T-cell (primary cell): Measurements from ENCODE around the gene SCN8A. TPM values are rescaled to one million over a fixed set of nuclear protein-coding genes. Genes with fewer than 3 reads are reported as not detected.
"Not testable (repeated sequence)": the region's sequence is repeated elsewhere in the genome, so short reads cannot be mapped to it uniquely, and the experiment has no call there.

Source experiments
- ATAC-seq, 4 experiments: fragments of 200-7000 bp in 3 of 4; fragments of 150-1000 bp in 1 of 4; cut with Tn5 transposase; replicated peaks in 1 of 4; 1 replicate in 3 of 4; 2 replicates in 1 of 4; pipeline ENCODE4 v1.10.0; 2021; ENCODE audit warnings: moderate library complexity in 3 of 4, mild to moderate bottlenecking in 2 of 4, moderate number of reproducible peaks in 1 of 4
- CTCF ChIA-PET, 2 donors: fragments of 300-600 bp; sonication (Branson Sonifier 250); formaldehyde crosslinking; loops; one replicate each; lab custom pipeline; 2022; ENCODE audit warnings: antibody characterized with exemption in 2 of 2; lab: Charles Lee
- POLR2A ChIA-PET, 2 donors: fragments of 300-600 bp; sonication (Branson Sonifier 250); formaldehyde crosslinking; loops; one replicate each; lab custom pipeline; 2022; ENCODE audit warnings: antibody characterized with exemption in 2 of 2; lab: Charles Lee
- DNase-seq, 35 experiments: peaks; one replicate each; pipeline versions ENCODE4 v3.0.0 to v3.0.0-alpha.2; 2013 to 2023
- H3K27ac ChIP-seq: one replicate; pipeline ENCODE4 v1.5.1; 2013; ENCODE audit warnings: low read length
- H3K27me3 ChIP-seq, 2 experiments: replicated peaks in 1 of 2; 1 replicate in 1 of 2; 2 replicates in 1 of 2; pipeline versions ENCODE4 v1.6.1 to v1.7.0; 2013; ENCODE audit warnings: low read length in 1 of 2, mixed read lengths in 1 of 2; ENCODE audit not compliant: control insufficient read depth in 2 of 2, insufficient read depth in 2 of 2; ENCODE audit errors: extremely low read depth in 1 of 2
- H3K36me3 ChIP-seq, 2 donors: 1 replicate in 1 of 2; 2 replicates in 1 of 2; pipeline versions ENCODE4 v1.6.1 to v1.7.0; 2013; ENCODE audit warnings: low read length in 1 of 2; ENCODE audit not compliant: control insufficient read depth in 2 of 2, insufficient read depth in 1 of 2; ENCODE audit errors: extremely low read depth in 1 of 2
- H3K4me1 ChIP-seq, 2 experiments: 1 replicate in 1 of 2; 2 replicates in 1 of 2; pipeline versions ENCODE4 v1.6.1 to v1.7.0; 2013; ENCODE audit warnings: low read length in 2 of 2, mixed read lengths in 1 of 2; ENCODE audit not compliant: insufficient read depth in 2 of 2, control insufficient read depth in 1 of 2; ENCODE audit errors: extremely low read depth in 1 of 2
- H3K4me3 ChIP-seq, 2 donors: 1 replicate in 1 of 2; 2 replicates in 1 of 2; pipeline versions ENCODE4 v1.5.1 to v1.7.0; 2013; ENCODE audit warnings: mild to moderate bottlenecking in 2 of 2, low read length in 1 of 2, moderate library complexity in 1 of 2; ENCODE audit not compliant: control insufficient read depth in 1 of 2; ENCODE audit errors: extremely low read depth in 1 of 2
- H3K9me3 ChIP-seq: 2 replicates; pipeline ENCODE4 v1.7.0; 2013
- H3K27ac Mint-ChIP-seq, 2 donors: one replicate each; pipeline ENCODE4 v1.8.0; 2020 to 2021; ENCODE audit warnings: mild to moderate bottlenecking in 2 of 2, mixed read lengths in 2 of 2
- H3K27me3 Mint-ChIP-seq, 2 donors: one replicate each; pipeline ENCODE4 v1.8.0; 2021 to 2022; ENCODE audit warnings: mixed read lengths in 2 of 2
- H3K36me3 Mint-ChIP-seq: one replicate; pipeline ENCODE4 v1.8.0; 2021; ENCODE audit warnings: mixed read lengths
- H3K4me1 Mint-ChIP-seq, 3 donors: one replicate each; pipeline ENCODE4 v1.8.0; 2020 to 2022; ENCODE audit warnings: mixed read lengths in 3 of 3, mild to moderate bottlenecking in 1 of 3
- H3K4me3 Mint-ChIP-seq, 3 donors: one replicate each; pipeline ENCODE4 v1.8.0; 2020 to 2022; ENCODE audit warnings: mild to moderate bottlenecking in 3 of 3, mixed read lengths in 3 of 3, moderate library complexity in 3 of 3
- H3K9me3 Mint-ChIP-seq, 3 donors: one replicate each; pipeline ENCODE4 v1.8.0; 2020 to 2022; ENCODE audit warnings: mixed read lengths in 3 of 3
- WGBS: methylation state at CpG from one replicate; pipeline ENCODE4 v1.1.5; 2013; ENCODE audit warnings: missing lambda C conversion rate; ENCODE audit not compliant: insufficient coverage; 5-methylcytosine and 5-hydroxymethylcytosine counted together
- total RNA-seq, 35 experiments: library from RNA in 6 of 35; stranded (reverse) in 6 of 35; fragments of 120-200 nt in 1 of 35; gene quantifications; one replicate each; pipeline versions ENCODE4 v1.2.1 to v1.2.4 and lab custom pipeline; 2013 to 2026

Gene SCN8A
- total RNA-seq, 5 donors from 2014 or later (not counting 1 experiment from before 2014, with no cell fraction given) = 0.41 to 1.0 (median 0.53) TPM

DNA sequence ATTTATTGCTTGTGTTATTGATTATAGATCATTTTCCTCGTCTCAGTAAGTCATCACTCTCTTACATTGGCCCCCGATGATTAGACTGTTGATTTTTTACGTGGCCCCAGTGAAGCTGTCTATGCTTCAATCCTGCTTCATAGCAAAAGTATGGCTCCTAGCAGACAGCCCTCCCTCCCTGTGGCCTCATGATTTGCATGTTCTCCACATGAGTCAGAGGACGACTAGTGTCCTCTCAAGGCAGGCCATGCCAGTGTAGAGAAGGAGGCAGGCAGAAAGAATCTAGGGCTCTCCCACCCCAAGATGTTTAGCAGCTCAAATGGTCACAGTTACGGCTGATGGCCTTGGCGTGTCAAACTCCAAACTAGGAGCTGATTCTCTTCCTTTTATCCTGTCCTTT is 197.8 kb downstream of the SCN8A start:
- DNase-seq = no peak
- H3K9me3 Mint-ChIP-seq = no peaks in the 10 kb centered on the region
- 96% methylated on average over 4 of the region's 6 CpGs for WGBS
- Histone ChIP-seq H3K4me1 (peaks cover 0 to 5% of the 10 kb centered on the region in 2 experiments), H3K4me3 (no peak overlapping the region), H3K27me3 (no peaks in the 10 kb centered on the region), H3K9me3 (no peaks in the 10 kb centered on the region), H3K27ac (no peak overlapping the region), H3K36me3 (no peaks in the 10 kb centered on the region)
- no peaks in the 10 kb centered on the region for H3K36me3 Mint-ChIP-seq
- ChIA-PET CTCF (no interaction called here), POLR2A (no interaction called here)
- H3K27ac Mint-ChIP-seq = no peak overlapping the region
- ATAC-seq = no peak
- no peak overlapping the region for H3K4me3 Mint-ChIP-seq
- peaks cover 3 to 12% (median 6%) of the 10 kb centered on the region in 3 donors for H3K4me1 Mint-ChIP-seq
- no peaks in the 10 kb centered on the region for H3K27me3 Mint-ChIP-seq

DNA sequence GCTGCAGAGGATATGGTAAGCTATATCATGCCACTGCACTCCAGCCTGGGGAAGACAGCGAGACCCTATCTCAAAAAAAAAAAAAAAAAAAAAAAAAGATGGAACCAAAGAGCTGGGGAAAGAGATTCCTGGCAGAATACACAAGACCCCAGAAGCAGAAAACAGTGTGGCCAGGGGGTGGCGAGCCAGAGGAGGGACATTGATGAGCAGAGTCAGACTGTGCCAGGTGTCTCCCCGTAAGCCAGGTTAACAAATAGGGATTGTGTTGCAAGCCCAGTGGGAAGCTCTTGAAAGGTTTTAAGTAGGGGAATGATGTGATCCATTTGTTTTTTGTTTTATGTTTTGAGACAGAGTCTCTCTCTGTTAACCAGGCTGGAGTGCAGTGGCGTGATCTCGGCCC is 201.4 kb downstream of the SCN8A start:
- no peak for DNase-seq
- Mint-ChIP-seq H3K27ac (no peak overlapping the region), H3K27me3 (no peaks in the 10 kb centered on the region), H3K36me3 (no peaks in the 10 kb centered on the region), H3K4me1 (no peaks in the 10 kb centered on the region), H3K4me3 (no peak overlapping the region), H3K9me3 (no peaks in the 10 kb centered on the region)
- H3K4me3 ChIP-seq = no peak overlapping the region
- no peak for ATAC-seq
- no peaks in the 10 kb centered on the region for H3K9me3 ChIP-seq
- no peak overlapping the region for H3K27ac ChIP-seq
- ChIA-PET CTCF (interaction anchor here in 1 of 2 donors (0.6 kb wide), 2 partner anchors 11 to 169 kb away, joined by 3 to 4 read pairs; no protein-coding TSS in a partner anchor), POLR2A (interaction anchor here (0.6 kb wide), 2 partner anchors 15 to 119 kb away, joined by 6 to 12 read pairs; no protein-coding TSS in a partner anchor)
- no peaks in the 10 kb centered on the region for H3K27me3 ChIP-seq
- 89% methylated on average over 2 of the region's 5 CpGs for WGBS
- no peaks in the 10 kb centered on the region for H3K4me1 ChIP-seq
- no peaks in the 10 kb centered on the region for H3K36me3 ChIP-seq

DNA sequence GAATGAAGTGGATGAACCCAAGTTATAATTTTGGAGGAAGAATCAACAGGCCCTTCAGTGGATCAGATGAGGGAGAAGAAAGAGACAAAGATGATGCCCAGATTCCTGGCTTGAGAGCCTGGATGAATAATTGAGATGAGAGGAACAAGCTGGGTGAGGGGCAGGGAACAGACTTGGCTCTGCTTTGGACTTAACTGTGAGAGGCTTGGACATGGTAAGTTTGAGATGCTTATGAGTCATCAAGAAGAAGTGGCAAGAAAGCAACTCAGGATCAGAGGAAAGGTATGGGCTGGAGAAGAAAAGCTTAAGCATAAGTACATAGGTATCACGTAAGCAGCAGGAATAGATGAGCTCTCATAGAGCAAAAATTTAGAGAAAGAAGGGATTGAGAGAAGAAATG is 202.2 kb downstream of the SCN8A start:
- H3K4me1 Mint-ChIP-seq = no peaks in the 10 kb centered on the region
- Histone ChIP-seq H3K27ac (no peak overlapping the region), H3K4me3 (no peak overlapping the region), H3K9me3 (no peaks in the 10 kb centered on the region), H3K4me1 (no peaks in the 10 kb centered on the region), H3K36me3 (no peaks in the 10 kb centered on the region), H3K27me3 (no peaks in the 10 kb centered on the region)
- H3K27ac Mint-ChIP-seq = no peak overlapping the region
- H3K4me3 Mint-ChIP-seq = no peak overlapping the region
- H3K27me3 Mint-ChIP-seq = no peaks in the 10 kb centered on the region
- ChIA-PET POLR2A (no interaction called here), CTCF (no interaction called here)
- ATAC-seq (no peak), DNase-seq (no peak)
- WGBS = 93% methylated on average over 1 of the region's 1 CpG
- H3K36me3 Mint-ChIP-seq = no peaks in the 10 kb centered on the region
- no peaks in the 10 kb centered on the region for H3K9me3 Mint-ChIP-seq

DNA sequence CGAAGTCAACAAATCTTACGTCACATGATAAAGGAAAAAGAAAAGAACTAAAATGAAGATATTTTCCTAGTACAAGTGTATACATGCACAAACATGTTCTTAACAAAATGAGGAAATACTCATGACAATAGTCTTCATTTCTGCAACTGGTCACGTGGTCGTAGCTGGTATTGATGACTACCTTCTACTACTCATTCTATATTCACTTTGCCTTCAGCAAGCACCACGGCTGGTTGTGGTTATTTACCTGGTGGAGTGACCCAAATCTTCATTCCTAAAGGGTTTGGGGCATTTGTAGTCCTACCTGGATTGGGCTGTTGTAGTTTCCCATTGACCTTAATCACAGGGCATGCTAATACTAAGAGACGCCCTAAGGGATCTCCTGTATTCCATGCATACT is 206.3 kb downstream of the SCN8A start:
- no peaks in the 10 kb centered on the region for H3K27me3 Mint-ChIP-seq
- WGBS = no CpG with 5 or more reads among the region's 6 CpGs
- H3K36me3 Mint-ChIP-seq = no peaks in the 10 kb centered on the region
- Histone ChIP-seq H3K9me3 (no peaks in the 10 kb centered on the region), H3K27ac (no peak overlapping the region), H3K4me1 (no peaks in the 10 kb centered on the region), H3K36me3 (no peaks in the 10 kb centered on the region), H3K27me3 (no peaks in the 10 kb centered on the region), H3K4me3 (no peak overlapping the region)
- DNase-seq = no peak
- no peak for ATAC-seq
- H3K27ac Mint-ChIP-seq = no peak overlapping the region
- POLR2A ChIA-PET = no interaction called here
- H3K4me3 Mint-ChIP-seq = no peak overlapping the region
- CTCF ChIA-PET = no interaction called here
- H3K9me3 Mint-ChIP-seq = no peaks in the 10 kb centered on the region
- H3K4me1 Mint-ChIP-seq = no peaks in the 10 kb centered on the region

DNA sequence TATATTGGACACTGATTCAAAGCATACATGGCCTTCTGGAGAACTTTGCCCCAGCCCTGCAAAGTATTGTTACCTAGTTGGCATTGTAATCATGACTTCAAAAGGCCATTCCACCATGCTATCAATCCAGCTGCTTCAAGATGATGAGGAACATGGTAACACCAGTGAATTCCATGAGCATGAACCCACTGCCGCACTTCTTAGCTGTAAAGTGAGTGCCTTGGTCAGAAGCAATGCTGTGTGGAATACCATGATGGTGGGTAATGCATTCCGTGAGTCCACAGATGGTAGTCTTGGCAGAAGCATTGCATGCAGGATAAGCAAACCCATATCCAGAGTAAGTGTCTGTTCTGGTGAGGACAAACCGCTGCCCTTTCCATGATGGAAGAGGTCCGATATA is 207.0 kb downstream of the SCN8A start:
- POLR2A ChIA-PET, H3K27ac ChIP-seq, H3K36me3 Mint-ChIP-seq, CTCF ChIA-PET, H3K4me3 Mint-ChIP-seq, DNase-seq, H3K9me3 Mint-ChIP-seq, ATAC-seq, H3K4me1 ChIP-seq, H3K9me3 ChIP-seq, H3K4me1 Mint-ChIP-seq, H3K4me3 ChIP-seq, H3K36me3 ChIP-seq, H3K27ac Mint-ChIP-seq, H3K27me3 Mint-ChIP-seq, H3K27me3 ChIP-seq: not testable (repeated sequence)
- WGBS = 100% methylated on average over 1 of the region's 4 CpGs

DNA sequence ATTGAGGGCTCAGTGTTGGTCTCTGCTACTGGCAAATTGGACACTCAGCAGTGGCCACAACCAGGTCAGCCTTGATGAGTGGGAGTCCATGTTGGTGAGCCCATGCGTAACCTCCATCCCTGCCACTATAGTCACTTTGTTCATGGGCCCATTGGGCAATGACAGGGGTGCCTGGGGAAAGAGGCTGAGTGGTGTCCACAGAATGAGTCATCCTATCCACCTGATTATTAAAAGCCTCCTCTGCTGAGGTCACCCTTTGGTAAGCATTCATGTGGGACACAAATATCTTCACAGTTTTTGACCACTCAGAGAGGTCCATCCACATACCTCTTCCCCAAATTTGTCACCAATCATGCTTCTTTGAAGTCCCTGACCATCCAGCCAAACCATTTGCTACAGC is 207.5 kb downstream of the SCN8A start:
- no peaks in the 10 kb centered on the region for H3K27me3 ChIP-seq
- no CpG with 5 or more reads among the region's 1 CpG for WGBS
- Mint-ChIP-seq H3K9me3 (no peaks in the 10 kb centered on the region), H3K27ac (no peak overlapping the region), H3K4me3 (no peak overlapping the region), H3K36me3 (no peaks in the 10 kb centered on the region), H3K27me3 (no peaks in the 10 kb centered on the region), H3K4me1 (no peaks in the 10 kb centered on the region)
- no peaks in the 10 kb centered on the region for H3K4me1 ChIP-seq
- H3K27ac ChIP-seq = no peak overlapping the region
- no peaks in the 10 kb centered on the region for H3K36me3 ChIP-seq
- ATAC-seq (no peak), DNase-seq (no peak)
- ChIA-PET CTCF (no interaction called here), POLR2A (no interaction called here)
- H3K4me3 ChIP-seq = no peak overlapping the region
- H3K9me3 ChIP-seq = no peaks in the 10 kb centered on the region

DNA sequence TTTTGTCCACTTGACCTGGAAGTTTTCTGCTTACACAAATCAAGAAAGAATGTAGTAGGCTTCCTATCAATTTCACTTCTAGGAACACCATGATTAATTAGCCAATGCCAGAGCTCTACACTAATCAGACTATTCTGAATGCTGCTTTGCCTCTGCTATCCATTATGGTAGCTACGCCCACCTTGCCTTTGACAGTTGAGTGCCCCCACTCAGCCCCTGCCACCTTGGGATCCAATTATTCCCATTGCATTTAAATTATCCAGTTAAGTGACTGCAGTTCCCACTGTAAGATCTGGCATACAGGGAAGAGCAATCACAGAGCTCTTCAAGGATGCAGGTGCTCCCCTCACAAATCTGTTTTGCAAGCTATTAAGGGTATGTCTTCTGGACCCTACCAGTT is 210.0 kb downstream of the SCN8A start:
- CTCF ChIA-PET = no interaction called here
- DNase-seq = no peak
- H3K27me3 Mint-ChIP-seq = no peaks in the 10 kb centered on the region
- no peaks in the 10 kb centered on the region for H3K9me3 Mint-ChIP-seq
- POLR2A ChIA-PET = no interaction called here
- no peaks in the 10 kb centered on the region for H3K4me1 ChIP-seq
- WGBS = 88% methylated on average over 1 of the region's 1 CpG
- no peak overlapping the region for H3K4me3 Mint-ChIP-seq
- no peak overlapping the region for H3K27ac ChIP-seq
- H3K4me1 Mint-ChIP-seq = no peaks in the 10 kb centered on the region
- no peaks in the 10 kb centered on the region for H3K36me3 Mint-ChIP-seq
- H3K9me3 ChIP-seq = no peaks in the 10 kb centered on the region
- H3K27ac Mint-ChIP-seq = no peak overlapping the region
- no peak for ATAC-seq
- H3K36me3 ChIP-seq = no peaks in the 10 kb centered on the region
- H3K27me3 ChIP-seq = no peaks in the 10 kb centered on the region
- H3K4me3 ChIP-seq = no peak overlapping the region
